Aorta (tissue), 5 donors: ENCODE measurements around the gene NUP85. TPM values are rescaled to one million over a fixed set of nuclear protein-coding genes. Genes with fewer than 3 reads are reported as not detected.

ENCODE experiments used
- ATAC-seq: fragments of 200-7000 bp; cut with Tn5 transposase; one replicate; pipeline ENCODE4 v1.9.1; 2022; ENCODE audit warnings: moderate library complexity; ENCODE audit not compliant: low FRiP score
- DNase-seq, 2 donors: peaks; one replicate each; pipeline ENCODE4 v3.0.0-alpha.2; 2020
- H3K27ac ChIP-seq, 2 donors: one replicate each; pipeline ENCODE4 v1.5.1; 2013; ENCODE audit warnings: low read length in 2 of 2, mild to moderate bottlenecking in 2 of 2, moderate library complexity in 2 of 2, control low read depth in 1 of 2, inconsistent platforms in 1 of 2, low read depth in 1 of 2
- H3K27me3 ChIP-seq, 2 donors: one replicate each; pipeline ENCODE4 v1.6.1; 2013; ENCODE audit warnings: control low read depth in 1 of 2, low read length in 1 of 2, mild to moderate bottlenecking in 1 of 2, moderate library complexity in 1 of 2; ENCODE audit not compliant: insufficient read depth in 2 of 2, control insufficient read depth in 1 of 2
- H3K36me3 ChIP-seq, 2 donors: one replicate each; pipeline ENCODE4 v1.6.1; 2013; ENCODE audit warnings: control low read depth in 1 of 2, low read length in 1 of 2, mild to moderate bottlenecking in 1 of 2; ENCODE audit not compliant: insufficient read depth in 2 of 2, control insufficient read depth in 1 of 2
- H3K4me1 ChIP-seq, 2 donors: one replicate each; pipeline ENCODE4 v1.6.1; 2013; ENCODE audit warnings: low read length in 2 of 2, control low read depth in 1 of 2, mild to moderate bottlenecking in 1 of 2, moderate library complexity in 1 of 2; ENCODE audit not compliant: insufficient read depth in 2 of 2, control insufficient read depth in 1 of 2
- H3K4me3 ChIP-seq, 2 donors: one replicate each; pipeline ENCODE4 v1.5.1; 2013; ENCODE audit warnings: low read length in 2 of 2, control low read depth in 1 of 2, mild to moderate bottlenecking in 1 of 2
- H3K9me3 ChIP-seq: one replicate; pipeline ENCODE4 v1.6.1; 2013; ENCODE audit warnings: mild to moderate bottlenecking, low read length; ENCODE audit not compliant: control insufficient read depth
- WGBS, 2 donors: extraction: QIAGEN DNeasy Blood & Tissue Kit; methylation state at CpG; one replicate each; pipeline ENCODE4 v1.1.7; 2013; 5-methylcytosine and 5-hydroxymethylcytosine counted together
- intact Hi-C, 2 donors: fragments of 100-400 bp; cut with DNase I; formaldehyde crosslinking; loops; one replicate each; pipeline versions ENCODE4 v1.14.2 to v1.15.0; 2022
- polyA plus RNA-seq, 2 donors: library from polyadenylated mRNA; stranded (reverse); fragments of 200-250 nt; gene quantifications; one replicate each; pipeline ENCODE4 v1.2.3, GENCODE V29; 2013
- total RNA-seq, 2 donors: library from RNA; stranded (reverse); fragmentation: NEBNext Ultra II Directional; extraction: Animal tissue kit (Norgen Biotek cat#: 25700); gene quantifications; one replicate each; pipeline ENCODE4 v1.2.1, GENCODE V29; 2021
- donor health status: healthy with polysubstance abuse.
- donor health status: Bipolar disorder and iron deficiency.
- donor health status: DM: no; HTN: no; CAD: no.
- donor health status: DM: no; HTN: no; CAD: no.
- donor health status: DM: yes; HTN: yes; CAD: no.

The NUP85 gene
- total and polyA plus RNA-seq, 4 donors: 17.2 to 99.5 (median 73.6) TPM

DNA sequence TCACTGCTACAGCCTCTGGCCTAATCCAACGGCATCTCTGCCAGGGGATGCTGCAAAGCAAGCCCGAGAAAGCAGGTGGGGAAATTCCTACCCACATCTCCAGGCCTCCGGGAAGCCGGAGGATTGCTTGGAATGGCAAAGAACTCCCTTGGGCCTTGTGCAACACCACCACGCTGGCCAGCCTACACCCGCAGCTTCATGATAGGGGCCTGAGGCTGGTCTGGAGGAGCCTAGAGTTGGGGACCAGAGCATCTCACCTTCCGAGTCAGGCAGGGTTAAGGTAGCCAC, 35.6 kb downstream of the NUP85 start:
- Histone ChIP-seq H3K9me3 (no peaks in the 10 kb centered on the region), H3K36me3 (peaks cover 0 to 9% of the 10 kb centered on the region in 2 donors), H3K27ac (no peak overlapping the region), H3K4me3 (no peak overlapping the region), H3K4me1 (no peaks in the 10 kb centered on the region), H3K27me3 (no peaks in the 10 kb centered on the region)
- intact Hi-C loops: no loop called here
- WGBS, 2 donors: 55 to 71% methylated on average over 7 of the region's 7 CpGs
- DNase-seq (peak in 1 of 2 donors; percentile 78), ATAC-seq (no peak)

DNA sequence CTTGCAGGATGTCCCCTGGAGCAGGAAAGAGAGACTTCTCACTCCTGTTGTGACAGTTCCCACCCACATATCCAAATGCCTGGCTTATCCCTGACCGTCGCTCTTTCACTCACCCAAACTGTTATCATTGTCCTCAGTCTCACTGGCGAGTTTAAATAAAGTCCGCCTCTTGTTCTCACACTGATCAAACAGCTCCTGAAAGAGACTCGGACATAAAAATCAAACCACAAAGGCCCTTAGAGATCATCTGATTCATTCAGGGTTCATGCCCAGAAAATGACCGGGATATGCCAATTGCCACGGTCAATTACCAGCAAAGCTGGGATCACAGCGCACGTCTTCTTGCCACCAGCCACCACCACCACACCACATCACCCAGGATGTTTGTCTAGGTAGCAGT, 36.0 kb downstream of the NUP85 start:
- Histone ChIP-seq H3K4me3 (no peak overlapping the region), H3K9me3 (no peaks in the 10 kb centered on the region), H3K27ac (no peak overlapping the region), H3K27me3 (no peaks in the 10 kb centered on the region), H3K36me3 (peaks cover 0 to 11% of the 10 kb centered on the region in 2 donors), H3K4me1 (no peaks in the 10 kb centered on the region)
- 90 to 91% methylated on average over 9 of the region's 9 CpGs for WGBS, 2 donors
- ATAC-seq (no peak), DNase-seq (no peak)
- intact Hi-C loops: no loop called here

DNA sequence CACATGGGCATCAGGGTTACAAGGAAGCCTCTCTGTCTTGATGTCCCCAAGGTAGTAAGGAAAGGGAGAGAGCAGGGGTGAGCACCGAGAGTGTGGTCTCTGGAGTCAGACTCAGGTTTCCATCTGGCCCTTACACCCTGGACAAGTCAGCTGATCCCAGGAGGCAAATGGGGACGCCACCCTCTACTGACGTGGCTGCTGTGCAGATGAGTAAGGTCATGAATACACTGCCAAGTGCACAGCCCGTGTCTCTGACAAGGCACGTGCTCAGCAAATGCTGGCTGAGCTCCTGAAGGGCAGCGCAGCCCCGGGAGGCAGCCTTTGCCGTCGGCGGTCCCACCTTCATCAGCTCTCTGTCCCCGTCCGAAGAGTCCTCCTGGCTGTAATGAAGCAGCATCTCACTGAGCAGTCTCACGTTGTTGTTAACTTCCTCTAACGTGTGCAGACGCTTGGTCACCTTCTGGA, 36.5 kb downstream of the NUP85 start:
- Histone ChIP-seq H3K4me3 (no peak overlapping the region), H3K36me3 (peaks cover 0 to 11% of the 10 kb centered on the region in 2 donors), H3K4me1 (no peaks in the 10 kb centered on the region), H3K27ac (no peak overlapping the region), H3K9me3 (no peaks in the 10 kb centered on the region), H3K27me3 (no peaks in the 10 kb centered on the region)
- ATAC-seq (no peak), DNase-seq (no peak)
- 77% methylated on average over 15 of the region's 15 CpGs for WGBS, 2 donors
- intact Hi-C loops: no loop called here

DNA sequence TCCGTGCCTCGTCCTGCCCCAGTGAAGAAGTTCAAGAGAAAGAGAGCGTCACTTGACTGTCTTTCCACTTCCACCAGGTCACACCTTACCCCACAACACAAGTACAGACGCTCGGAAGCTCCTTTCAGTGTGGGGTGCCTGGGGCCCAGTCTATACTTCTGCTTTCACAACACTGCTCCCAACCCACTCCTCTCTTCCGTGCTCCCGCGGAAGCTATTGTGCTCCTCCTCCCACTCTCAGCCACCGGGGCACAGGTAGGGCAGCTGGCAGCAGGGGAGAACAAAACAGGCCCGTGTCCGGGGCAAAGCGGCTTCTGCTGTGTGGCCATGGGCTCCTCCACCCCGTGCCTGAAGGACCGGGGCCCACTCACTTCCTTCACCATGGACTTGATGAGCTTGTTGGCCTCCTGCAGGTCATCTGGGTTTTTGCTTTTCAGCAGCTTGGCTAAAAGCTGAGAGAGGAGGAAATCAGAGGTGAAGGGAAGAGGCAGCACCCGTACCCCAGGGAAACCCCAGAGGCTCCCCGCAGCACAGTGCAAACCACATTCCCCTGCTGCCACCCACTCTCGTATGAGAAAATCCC, 37.1 kb downstream of the NUP85 start:
- WGBS, 2 donors: 90% methylated on average over 17 of the region's 17 CpGs
- Histone ChIP-seq H3K4me3 (no peak overlapping the region), H3K9me3 (no peaks in the 10 kb centered on the region), H3K4me1 (no peaks in the 10 kb centered on the region), H3K27ac (no peak overlapping the region), H3K27me3 (no peaks in the 10 kb centered on the region), H3K36me3 (peaks cover 0 to 11% of the 10 kb centered on the region in 2 donors)
- DNase-seq (no peak), ATAC-seq (no peak)
- intact Hi-C loops: no loop called here

DNA sequence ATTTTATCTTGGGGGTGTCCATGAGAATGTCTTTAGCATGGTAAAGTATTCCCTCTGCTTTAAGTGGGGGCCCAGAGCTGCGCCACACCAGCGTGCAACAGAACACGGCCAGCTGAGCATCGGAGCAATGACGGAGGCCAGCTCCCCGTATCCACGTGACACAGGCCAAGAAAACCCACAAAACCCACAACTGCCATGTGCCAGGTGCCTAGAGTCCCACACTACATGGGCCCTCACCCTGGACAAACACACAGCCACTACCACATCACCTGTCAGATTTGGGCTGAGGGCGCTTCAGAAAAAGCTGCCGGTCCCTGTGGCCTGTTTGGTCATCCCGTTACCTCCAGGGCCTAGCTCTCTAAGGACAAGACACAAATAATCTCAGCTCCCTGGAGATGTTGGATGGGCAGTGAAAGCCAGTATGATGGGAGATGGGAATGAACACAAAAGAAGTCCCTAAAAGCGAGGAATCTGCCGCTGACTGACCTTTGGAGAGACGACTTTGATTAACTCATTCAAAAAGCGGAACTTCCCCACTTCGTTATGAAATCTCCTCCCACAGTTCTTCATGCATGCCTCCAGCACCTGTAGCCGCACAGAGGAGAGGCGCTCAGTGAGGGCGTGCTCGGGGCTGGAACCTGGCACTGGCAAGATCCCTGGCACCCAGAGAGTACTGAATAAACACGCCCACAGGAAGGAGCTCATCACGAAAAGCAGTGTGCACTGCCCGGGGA, 38.8 kb downstream of the NUP85 start:
- H3K9me3 ChIP-seq: no peaks in the 10 kb centered on the region
- no peak overlapping the region for H3K4me3 ChIP-seq
- no peak overlapping the region for H3K27ac ChIP-seq
- no peak for DNase-seq
- peaks cover 0 to 9% of the 10 kb centered on the region in 2 donors for H3K36me3 ChIP-seq
- no peaks in the 10 kb centered on the region for H3K4me1 ChIP-seq
- WGBS, 2 donors: 87 to 91% methylated on average over 22 of the region's 22 CpGs
- no peak for ATAC-seq
- H3K27me3 ChIP-seq: no peaks in the 10 kb centered on the region
- intact Hi-C loops: no loop called here

DNA sequence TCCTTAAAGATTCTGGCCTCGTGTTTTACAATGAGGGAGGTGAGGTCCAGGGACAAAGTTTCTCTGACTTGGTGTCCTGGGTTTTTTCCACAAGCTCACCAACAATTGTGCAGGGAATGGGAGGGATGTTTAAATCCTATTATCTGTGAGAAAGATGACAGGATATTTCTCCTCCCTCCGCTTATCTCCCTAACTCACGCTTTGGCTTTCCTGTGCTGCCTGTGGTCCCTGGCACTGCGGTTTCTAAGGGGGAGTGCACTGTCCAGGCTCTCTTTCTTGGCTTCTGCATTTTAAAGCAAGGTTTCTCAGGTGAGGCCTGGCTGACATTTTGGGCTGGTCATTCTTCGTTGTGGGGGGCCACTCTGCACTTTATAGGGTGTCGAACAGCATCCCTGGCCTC, 39.5 kb downstream of the NUP85 start:
- no peak overlapping the region for H3K27ac ChIP-seq
- ATAC-seq (no peak), DNase-seq (no peak)
- H3K4me1 ChIP-seq: no peaks in the 10 kb centered on the region
- H3K9me3 ChIP-seq: no peaks in the 10 kb centered on the region
- H3K4me3 ChIP-seq: no peak overlapping the region
- no peaks in the 10 kb centered on the region for H3K27me3 ChIP-seq
- intact Hi-C loops: no loop called here
- peaks cover 0 to 9% of the 10 kb centered on the region in 2 donors for H3K36me3 ChIP-seq
- WGBS, 2 donors: 88 to 90% methylated on average over 6 of the region's 6 CpGs

- no peaks in the 10 kb centered on the region for H3K9me3 ChIP-seq
- DNase-seq (peak in 1 of 2 donors; percentile 65), ATAC-seq (no peak)
- H3K27me3 ChIP-seq: no peaks in the 10 kb centered on the region
- peaks cover 0 to 9% of the 10 kb centered on the region in 2 donors for H3K36me3 ChIP-seq
- no peak overlapping the region for H3K4me3 ChIP-seq
- intact Hi-C loops: no loop called here
- no peak overlapping the region for H3K27ac ChIP-seq
- WGBS, 2 donors: 95 to 96% methylated on average over 12 of the region's 12 CpGs
- no peaks in the 10 kb centered on the region for H3K4me1 ChIP-seq
Measured at GRCh38 chr17:75246404-75246803, 40.9 kb downstream of the NUP85 start.

GRCh38 chr17:75249564-75249963, 44.1 kb downstream of the NUP85 start:
- Histone ChIP-seq H3K9me3 (no peaks in the 10 kb centered on the region), H3K27ac (no peak overlapping the region), H3K4me3 (no peak overlapping the region), H3K36me3 (peaks cover 0 to 2% of the 10 kb centered on the region in 2 donors), H3K27me3 (no peaks in the 10 kb centered on the region), H3K4me1 (no peaks in the 10 kb centered on the region)
- ATAC-seq (no peak), DNase-seq (no peak)
- WGBS, 2 donors: 60 to 61% methylated on average over 4 of the region's 4 CpGs
- intact Hi-C loops: no loop called here

DNA sequence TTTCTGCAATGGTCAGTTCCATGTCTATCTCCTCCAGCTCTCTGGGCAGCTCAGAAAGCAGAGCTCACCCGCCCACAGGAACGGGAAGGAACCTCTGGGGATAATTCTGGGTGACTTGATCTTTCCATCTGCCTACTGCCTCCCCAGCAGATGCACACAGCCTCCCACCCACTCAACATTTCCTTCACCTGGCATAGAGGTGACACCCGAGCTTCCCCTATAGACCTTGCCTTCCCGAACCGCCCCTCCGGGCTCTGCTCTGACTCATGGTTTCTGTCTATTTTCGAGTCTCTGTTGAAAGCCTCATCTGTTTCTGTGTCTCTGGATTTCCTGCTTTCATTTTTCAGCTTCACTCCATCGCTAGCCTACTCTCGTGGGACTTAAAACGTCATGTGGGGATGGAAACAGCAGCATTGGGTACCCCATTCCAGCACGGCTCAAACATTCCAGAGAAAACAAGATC, 44.6 kb downstream of the NUP85 start:
- Histone ChIP-seq H3K9me3 (no peaks in the 10 kb centered on the region), H3K27ac (peak overlapping the region in 1 of 2 donors; percentile 12), H3K4me1 (no peaks in the 10 kb centered on the region), H3K4me3 (no peak overlapping the region), H3K27me3 (no peaks in the 10 kb centered on the region), H3K36me3 (peaks cover 0 to 2% of the 10 kb centered on the region in 2 donors)
- DNase-seq: no peak
- intact Hi-C loops: no loop called here
- ATAC-seq: peak; percentile 57
- WGBS, 2 donors: 9 to 12% methylated on average over 11 of the region's 11 CpGs
